K562 (cell line): Measurements from ENCODE around the gene RLIM. TPM values are rescaled to one million over a fixed set of nuclear protein-coding genes. Genes with fewer than 3 reads are reported as not detected.

ENCODE experiments used
- ATAC-seq: fragments of 200-7000 bp; cut with Tn5 transposase; 3 replicates; pipeline ENCODE4 v1.9.1; 2020; ENCODE audit warnings: moderate library complexity
- BruUV-seq: library from RNA; stranded (reverse); fragments of 400-500 nt; replicated peaks from 2 replicates; lab custom pipeline; 2021; lab: Mats Ljungman, UMichigan
- CTCF ChIA-PET: fragments of 300-600 bp; formaldehyde crosslinking; extraction: SDS; loops from one replicate; lab custom pipeline; 2021; ENCODE audit warnings: low intra/inter-chr PET ratio; lab: Yijun Ruan, JAX
- POLR2A ChIA-PET: fragments of 300-600, 350-650 bp; sonication (Branson Sonifier 250); formaldehyde crosslinking; extraction: SDS; loops from one replicate; lab custom pipeline; 2021; ENCODE audit warnings: antibody characterized with exemption, inconsistent platforms; lab: Yijun Ruan, JAX
- DNase-seq, 4 experiments: peaks; one replicate each; pipeline versions ENCODE4 v3.0.0 to v3.0.0-alpha.2; 2011 to 2018; ENCODE audit warnings: low spot score in 3 of 4, mixed read lengths in 3 of 4; ENCODE audit errors: extremely low read depth in 1 of 4
- FAIRE-seq: peaks from 2 replicates; lab custom pipeline; 2011; peaks lifted over from hg19 to GRCh38; lab: Jason Lieb, UNC
- H2AFZ ChIP-seq: 2 replicates; pipeline ENCODE4 v1.6.0; 2011; ENCODE audit warnings: low read depth, low read length, control low read depth, inconsistent platforms
- H3K27ac ChIP-seq: fragments of 200-600 bp; 3 replicates; pipeline ENCODE4 v1.8.0; 2011; ENCODE audit warnings: low read depth, mild to moderate bottlenecking, control low read depth, inconsistent platforms, low read length, moderate library complexity, mixed read lengths; ENCODE audit errors: extremely low read depth
- H3K27me3 ChIP-seq, 2 experiments: fragments of 300-600 bp in 1 of 2; 2 replicates in 1 of 2; 3 replicates in 1 of 2; pipeline versions ENCODE4 v1.6.0 to v1.8.0; 2011; ENCODE audit warnings: inconsistent platforms in 2 of 2, low read length in 2 of 2, mild to moderate bottlenecking in 1 of 2, mixed read lengths in 1 of 2, moderate library complexity in 1 of 2; ENCODE audit not compliant: control insufficient read depth in 2 of 2, insufficient read depth in 2 of 2
- H3K36me3 ChIP-seq: fragments of 300-600 bp; 3 replicates; pipeline ENCODE4 v1.8.0; 2011; ENCODE audit warnings: mild to moderate bottlenecking, low read length, inconsistent platforms; ENCODE audit not compliant: control insufficient read depth, insufficient read depth
- H3K4me1 ChIP-seq, 2 experiments: fragments of 200-600 bp in 1 of 2; replicated peaks in 1 of 2; 2 replicates in 1 of 2; 3 replicates in 1 of 2; pipeline versions ENCODE4 v1.5.1 to v1.8.0; 2011; ENCODE audit warnings: inconsistent platforms in 2 of 2, low read length in 2 of 2, mild to moderate bottlenecking in 1 of 2, mixed read lengths in 1 of 2, moderate library complexity in 1 of 2; ENCODE audit not compliant: control insufficient read depth in 2 of 2, insufficient read depth in 2 of 2
- H3K4me2 ChIP-seq: 2 replicates; pipeline ENCODE4 v1.6.1; 2011; ENCODE audit warnings: low read length, control low read depth, inconsistent platforms, mixed read lengths; ENCODE audit not compliant: insufficient read depth
- H3K4me3 ChIP-seq: fragments of 200-600 bp; sonication (generic), shearing (Covaris generic); 2 replicates; pipeline ENCODE4 v1.5.1; 2016; ENCODE audit warnings: control low read depth, inconsistent platforms
- H3K79me2 ChIP-seq: fragments of 200-600 bp; 3 replicates; pipeline ENCODE4 v1.8.0; 2011; ENCODE audit warnings: low read length, inconsistent platforms; ENCODE audit not compliant: control insufficient read depth, insufficient read depth
- H3K9ac ChIP-seq, 2 experiments: 2 replicates each; pipeline versions ENCODE4 v1.6.0 to v1.6.1; 2011; ENCODE audit warnings: low read depth in 2 of 2, low read length in 2 of 2, control low read depth in 1 of 2, inconsistent platforms in 1 of 2, mild to moderate bottlenecking in 1 of 2, mixed read lengths in 1 of 2; ENCODE audit not compliant: insufficient read depth in 1 of 2
- H3K9me1 ChIP-seq: one replicate; pipeline ENCODE4 v1.6.0; 2011; ENCODE audit warnings: inconsistent platforms, mild to moderate bottlenecking, low read length, moderate library complexity; ENCODE audit not compliant: control insufficient read depth, insufficient read depth
- H3K9me3 ChIP-seq: replicated peaks from 2 replicates; pipeline ENCODE4 v1.5.1; 2011; ENCODE audit warnings: low read depth, low read length, inconsistent platforms; ENCODE audit not compliant: control insufficient read depth, insufficient read depth
- H4K20me1 ChIP-seq: replicated peaks from 2 replicates; pipeline ENCODE4 v1.6.1; 2011; ENCODE audit warnings: low read length, inconsistent platforms, mixed read lengths; ENCODE audit not compliant: control insufficient read depth, insufficient read depth
- CREB1 ChIP-seq, 2 experiments: sonication (generic) in 1 of 2; formaldehyde crosslinking in 1 of 2; IDR thresholded peaks; 2 replicates each; pipeline versions ENCODE4 v1.6.1 to v1.8.0; 2012 to 2022; ENCODE audit warnings: inconsistent platforms in 1 of 2, mild to moderate bottlenecking in 1 of 2, missing genetic modification reagents in 1 of 2, moderate library complexity in 1 of 2
- GATAD2A ChIP-seq: fragments of 450-650 bp; IDR thresholded peaks from 2 replicates; pipeline ENCODE4 v1.6.1; 2017
- MCM2 ChIP-seq: fragments of 450-650 bp; IDR thresholded peaks from 2 replicates; pipeline ENCODE4 v1.6.1; 2017; ENCODE audit warnings: low read depth, mild to moderate bottlenecking
- MXI1 ChIP-seq: IDR thresholded peaks from 2 replicates; pipeline ENCODE4 v1.6.1; 2011; ENCODE audit warnings: low read depth, mild to moderate bottlenecking, improper control_type of control experiment, low read length
- PHF8 ChIP-seq: fragments of 200-600 bp; sonication (generic); IDR thresholded peaks from 2 replicates; pipeline ENCODE4 v1.6.1; 2012; ENCODE audit warnings: mixed run types, mild to moderate bottlenecking, inconsistent platforms, low read length, moderate library complexity, borderline replicate concordance
- PRMT5 ChIP-seq: sonication (generic); formaldehyde crosslinking; IDR thresholded peaks from 2 replicates; pipeline ENCODE4 v1.5.0; 2020; ENCODE audit warnings: missing genetic modification reagents
- ZNF408 ChIP-seq: fragments of 250-450 bp; sonication (Bioruptor Pico); IDR thresholded peaks from 2 replicates; pipeline ENCODE4 v1.4.0; 2020; ENCODE audit warnings: low read depth, mild to moderate bottlenecking, moderate library complexity
- WGBS: fragments of 100-300 bp; shearing (Covaris generic); methylation state at CpG from one replicate; pipeline ENCODE4 v1.1.6; 2016; ENCODE audit warnings: low coverage, mixed read lengths; ENCODE audit not compliant: insufficient coverage; ENCODE audit errors: missing lambda C conversion rate; 5-methylcytosine and 5-hydroxymethylcytosine counted together
- in situ Hi-C: fragments of 300-500 bp; cut with MboI; formaldehyde crosslinking; loops from 4 replicates; pipeline ENCODE4 v1.15.0; 2018; ENCODE audit warnings: inconsistent platforms, mixed read lengths
- intact Hi-C: fragments of 100-400 bp; cut with micrococcal nuclease; formaldehyde crosslinking; loops from 2 replicates; pipeline ENCODE4 v1.14.2; 2022
- polyA plus RNA-seq, 8 experiments: library from polyadenylated mRNA; depleted of rRNA in 4 of 8; stranded (reverse) in 5 of 8; unstranded in 3 of 8; fragments of >200 nt; fragmentation: Nextera tagmentation in 2 of 8; fragmentation: Illumina TruSeq in 1 of 8; extraction: Ambion mirVana in 2 of 8; extraction: Trizol in 1 of 8; gene quantifications; 2 replicates each; pipeline versions ENCODE4 v1.2.1 to v1.2.3, GENCODE V29; 2011 to 2014; ENCODE audit warnings: inconsistent platforms in 1 of 8, missing spikeins in 1 of 8
- total RNA-seq, 7 experiments: library from RNA; depleted of rRNA in 6 of 7; stranded (reverse); fragments of >200 nt in 6 of 7; fragmentation: Illumina TruSeq in 2 of 7; extraction: Trizol in 2 of 7; gene quantifications; 2 replicates each; pipeline versions ENCODE4 v1.2.1 to v1.2.3, GENCODE V29; 2011 to 2021; ENCODE audit warnings: low replicate concordance in 1 of 7
- TF ChIP-seq, protein P1 (sequence below): sonication (generic); IDR thresholded peaks from 2 replicates; pipeline ENCODE4 v1.6.1; 2016
- TF ChIP-seq, protein P2 (sequence below): fragments of 250-450 bp; sonication (Bioruptor Pico); IDR thresholded peaks from 2 replicates; pipeline ENCODE4 v1.4.0; 2020; ENCODE audit warnings: mild to moderate bottlenecking, moderate library complexity

RLIM gene
- total and polyA plus RNA-seq, 9 of the 15 experiments (the other 6 are each of a cell fraction or from before 2014, with no cell fraction given), result 4.2 to 31.4 (median 14.9) TPM

DNA sequence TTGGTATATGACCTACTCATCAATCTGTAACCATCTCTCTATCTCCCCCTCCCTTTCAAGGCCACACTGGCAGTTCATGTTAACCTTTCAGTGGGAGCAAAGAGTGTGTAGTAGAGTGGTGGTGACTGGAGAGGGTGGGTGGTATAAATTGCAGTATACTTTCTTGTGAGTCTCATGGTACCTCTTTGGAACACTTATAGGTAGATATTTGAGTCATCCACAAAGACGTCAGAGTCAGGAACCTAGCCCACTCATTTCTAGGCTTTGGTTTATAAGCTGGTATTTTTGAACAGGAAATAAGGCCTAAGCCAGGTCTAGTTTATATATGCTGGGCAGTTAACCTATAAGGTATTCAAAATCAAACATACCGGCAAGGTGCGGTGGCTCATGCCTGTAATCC, 36.3 kb downstream of the RLIM start (continued):
- TF ChIP-seq GATAD2A (no peak), PRMT5 (CRISPR knock-in tag) (no peak), PHF8 (no peak), CREB1 (IDR thresholded peaks at IDR 0.05) (no peak), CREB1 (CRISPR knock-in tag; IDR thresholded peaks at IDR 0.05) (no peak)
- TF ChIP-seq, protein P1, sequence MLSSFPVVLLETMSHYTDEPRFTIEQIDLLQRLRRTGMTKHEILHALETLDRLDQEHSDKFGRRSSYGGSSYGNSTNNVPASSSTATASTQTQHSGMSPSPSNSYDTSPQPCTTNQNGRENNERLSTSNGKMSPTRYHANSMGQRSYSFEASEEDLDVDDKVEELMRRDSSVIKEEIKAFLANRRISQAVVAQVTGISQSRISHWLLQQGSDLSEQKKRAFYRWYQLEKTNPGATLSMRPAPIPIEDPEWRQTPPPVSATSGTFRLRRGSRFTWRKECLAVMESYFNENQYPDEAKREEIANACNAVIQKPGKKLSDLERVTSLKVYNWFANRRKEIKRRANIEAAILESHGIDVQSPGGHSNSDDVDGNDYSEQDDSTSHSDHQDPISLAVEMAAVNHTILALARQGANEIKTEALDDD, result no peak

DNA sequence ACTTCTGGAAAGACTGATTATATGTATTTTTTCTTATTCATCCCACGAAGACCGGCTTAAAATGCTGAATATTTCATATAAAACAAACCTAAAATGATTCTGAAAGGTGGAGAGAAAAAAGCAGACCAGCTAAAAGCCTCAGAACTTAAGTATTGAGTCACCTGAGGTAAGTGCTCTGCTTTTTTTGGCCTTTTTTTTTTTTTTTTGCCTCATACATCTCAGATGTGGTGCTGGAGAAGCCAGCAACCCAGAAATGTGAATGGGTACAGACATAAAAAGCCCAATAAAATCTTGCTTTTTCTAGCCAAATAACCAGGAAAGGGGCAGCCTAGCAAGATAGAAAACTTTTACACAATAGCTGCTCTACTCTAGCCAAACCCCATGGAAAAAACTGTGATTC, 57.0 kb downstream of the RLIM start:
- Histone ChIP-seq H3K36me3 (no peaks in the 10 kb centered on the region), H2AFZ (no peak overlapping the region)
- CTCF ChIA-PET, result interaction anchor here (0.7 kb wide), 1 partner anchor 592 kb away, joined by 4 read pairs; no protein-coding TSS in a partner anchor
- TF ChIP-seq MCM2, result no peak
- no peak for TF ChIP-seq MXI1
- no peak for TF ChIP-seq ZNF408 (CRISPR knock-in tag)
- TF ChIP-seq, protein P2, sequence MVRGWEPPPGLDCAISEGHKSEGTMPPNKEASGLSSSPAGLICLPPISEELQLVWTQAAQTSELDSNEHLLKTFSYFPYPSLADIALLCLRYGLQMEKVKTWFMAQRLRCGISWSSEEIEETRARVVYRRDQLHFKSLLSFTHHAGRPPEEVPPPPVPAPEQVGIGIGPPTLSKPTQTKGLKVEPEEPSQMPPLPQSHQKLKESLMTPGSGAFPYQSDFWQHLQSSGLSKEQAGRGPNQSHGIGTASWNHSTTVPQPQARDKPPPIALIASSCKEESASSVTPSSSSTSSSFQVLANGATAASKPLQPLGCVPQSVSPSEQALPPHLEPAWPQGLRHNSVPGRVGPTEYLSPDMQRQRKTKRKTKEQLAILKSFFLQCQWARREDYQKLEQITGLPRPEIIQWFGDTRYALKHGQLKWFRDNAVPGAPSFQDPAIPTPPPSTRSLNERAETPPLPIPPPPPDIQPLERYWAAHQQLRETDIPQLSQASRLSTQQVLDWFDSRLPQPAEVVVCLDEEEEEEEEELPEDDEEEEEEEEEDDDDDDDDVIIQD (CRISPR knock-in tag), result no peak
- TF ChIP-seq, all 486 proteins: peak for 0
- in situ Hi-C loops (no loop called here), intact Hi-C loops (no loop called here)
- POLR2A ChIA-PET, result no interaction called here
- no peaks in the 10 kb centered on the region for H4K20me1 ChIP-seq
- no peaks in the 10 kb centered on the region for H3K9me1 ChIP-seq
- 0% methylated on average over 2 of the region's 2 CpGs for WGBS
- H3K4me1 ChIP-seq, result no peaks in the 10 kb centered on the region
- H3K4me3 ChIP-seq, result no peak overlapping the region
- H3K4me2 ChIP-seq, result no peak overlapping the region
- no peaks in the 10 kb centered on the region for H3K27me3 ChIP-seq
- H3K79me2 ChIP-seq, result no peaks in the 10 kb centered on the region
- BruUV-seq, result no TSS peak
- H3K27ac ChIP-seq, result no peak overlapping the region
- ATAC-seq (no peak), FAIRE-seq (no peak), DNase-seq (no peak)
- no peaks in the 10 kb centered on the region for H3K9me3 ChIP-seq
- no peak overlapping the region for H3K9ac ChIP-seq
